ENCODE results near the gene ABCB8. TPM values are rescaled to one million over a fixed set of nuclear protein-coding genes. Genes with fewer than 3 reads are reported as not detected.

The ABCB8 gene
- total and polyA plus RNA-seq, 4 donors = 12.4 to 30.2 (median 22.5) TPM

DNA sequence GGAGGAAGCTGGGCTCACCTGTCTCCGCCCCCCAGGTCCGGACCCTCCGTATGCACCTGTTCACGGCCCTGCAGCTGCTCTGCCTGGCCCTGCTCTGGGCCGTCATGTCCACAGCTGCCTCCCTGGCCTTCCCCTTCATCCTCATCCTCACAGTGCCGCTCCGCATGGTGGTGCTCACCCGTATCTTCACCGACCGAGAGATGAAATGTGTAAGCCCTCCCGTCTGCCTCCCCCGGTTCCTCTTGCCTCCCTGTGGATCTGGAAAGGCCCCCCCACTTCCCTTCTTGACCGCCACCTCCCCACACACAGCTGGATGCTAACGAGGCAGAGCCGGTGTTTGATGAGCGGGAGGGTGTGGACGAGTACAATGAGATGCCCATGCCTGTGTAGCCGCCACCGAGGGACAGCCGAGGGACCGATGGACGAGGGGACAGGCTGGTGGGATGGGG is 47.8 kb downstream of the ABCB8 start:
- 89% methylated on average over 22 of the region's 22 CpGs for WGBS
- H3K36me3 ChIP-seq (ENCODE audit: control insufficient read depth in 4 of 4, insufficient read depth in 3 of 4, low read depth in 1 of 4, low read length in 3 of 4) = peaks cover 23 to 55% (median 32%) of the 10 kb centered on the region in 4 donors
- no peak for DNase-seq (ENCODE audit: low spot score)

GRCh38 chr7:151076863-151077704 is 48.8 kb downstream of the ABCB8 start:
- 80% methylated on average over 33 of the region's 33 CpGs for WGBS
- TF ChIP-seq NR2F2 (IDR thresholded peaks at IDR 0.05) (no peak), RXRA (IDR thresholded peaks at IDR 0.05) (no peak)
- TF ChIP-seq, protein P1, sequence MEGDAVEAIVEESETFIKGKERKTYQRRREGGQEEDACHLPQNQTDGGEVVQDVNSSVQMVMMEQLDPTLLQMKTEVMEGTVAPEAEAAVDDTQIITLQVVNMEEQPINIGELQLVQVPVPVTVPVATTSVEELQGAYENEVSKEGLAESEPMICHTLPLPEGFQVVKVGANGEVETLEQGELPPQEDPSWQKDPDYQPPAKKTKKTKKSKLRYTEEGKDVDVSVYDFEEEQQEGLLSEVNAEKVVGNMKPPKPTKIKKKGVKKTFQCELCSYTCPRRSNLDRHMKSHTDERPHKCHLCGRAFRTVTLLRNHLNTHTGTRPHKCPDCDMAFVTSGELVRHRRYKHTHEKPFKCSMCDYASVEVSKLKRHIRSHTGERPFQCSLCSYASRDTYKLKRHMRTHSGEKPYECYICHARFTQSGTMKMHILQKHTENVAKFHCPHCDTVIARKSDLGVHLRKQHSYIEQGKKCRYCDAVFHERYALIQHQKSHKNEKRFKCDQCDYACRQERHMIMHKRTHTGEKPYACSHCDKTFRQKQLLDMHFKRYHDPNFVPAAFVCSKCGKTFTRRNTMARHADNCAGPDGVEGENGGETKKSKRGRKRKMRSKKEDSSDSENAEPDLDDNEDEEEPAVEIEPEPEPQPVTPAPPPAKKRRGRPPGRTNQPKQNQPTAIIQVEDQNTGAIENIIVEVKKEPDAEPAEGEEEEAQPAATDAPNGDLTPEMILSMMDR (IDR thresholded peaks at IDR 0.05; ENCODE audit: low read depth, low read length, missing input control) = peak; percentile 4
- Histone ChIP-seq H3K4me1 (ENCODE audit: control insufficient read depth in 4 of 4, insufficient read depth in 4 of 4, low read length in 3 of 4) (peaks cover 9 to 34% (median 21%) of the 10 kb centered on the region in 4 donors), H3K4me3 (ENCODE audit: low read depth in 1 of 3, low read length in 3 of 3) (no peak overlapping the region), H3K9me3 (ENCODE audit: control insufficient read depth in 4 of 4, low read length in 3 of 4) (no peaks in the 10 kb centered on the region), H3K9ac (ENCODE audit: low read depth in 1 of 2, low read length in 2 of 2) (no peak overlapping the region), H3K27ac (ENCODE audit: low read depth in 1 of 2, low read length in 2 of 2) (no peak overlapping the region), H3K27me3 (ENCODE audit: control insufficient read depth in 4 of 4, insufficient read depth in 4 of 4, low read length in 3 of 4) (no peaks in the 10 kb centered on the region), H3K36me3 (ENCODE audit: control insufficient read depth in 4 of 4, insufficient read depth in 3 of 4, low read depth in 1 of 4, low read length in 3 of 4) (peaks cover 21 to 44% (median 28%) of the 10 kb centered on the region in 4 donors)
- no peak for DNase-seq (ENCODE audit: low spot score)

More for the DNA sequence above, 47.8 kb downstream of the ABCB8 start:
- TF ChIP-seq, protein P2, sequence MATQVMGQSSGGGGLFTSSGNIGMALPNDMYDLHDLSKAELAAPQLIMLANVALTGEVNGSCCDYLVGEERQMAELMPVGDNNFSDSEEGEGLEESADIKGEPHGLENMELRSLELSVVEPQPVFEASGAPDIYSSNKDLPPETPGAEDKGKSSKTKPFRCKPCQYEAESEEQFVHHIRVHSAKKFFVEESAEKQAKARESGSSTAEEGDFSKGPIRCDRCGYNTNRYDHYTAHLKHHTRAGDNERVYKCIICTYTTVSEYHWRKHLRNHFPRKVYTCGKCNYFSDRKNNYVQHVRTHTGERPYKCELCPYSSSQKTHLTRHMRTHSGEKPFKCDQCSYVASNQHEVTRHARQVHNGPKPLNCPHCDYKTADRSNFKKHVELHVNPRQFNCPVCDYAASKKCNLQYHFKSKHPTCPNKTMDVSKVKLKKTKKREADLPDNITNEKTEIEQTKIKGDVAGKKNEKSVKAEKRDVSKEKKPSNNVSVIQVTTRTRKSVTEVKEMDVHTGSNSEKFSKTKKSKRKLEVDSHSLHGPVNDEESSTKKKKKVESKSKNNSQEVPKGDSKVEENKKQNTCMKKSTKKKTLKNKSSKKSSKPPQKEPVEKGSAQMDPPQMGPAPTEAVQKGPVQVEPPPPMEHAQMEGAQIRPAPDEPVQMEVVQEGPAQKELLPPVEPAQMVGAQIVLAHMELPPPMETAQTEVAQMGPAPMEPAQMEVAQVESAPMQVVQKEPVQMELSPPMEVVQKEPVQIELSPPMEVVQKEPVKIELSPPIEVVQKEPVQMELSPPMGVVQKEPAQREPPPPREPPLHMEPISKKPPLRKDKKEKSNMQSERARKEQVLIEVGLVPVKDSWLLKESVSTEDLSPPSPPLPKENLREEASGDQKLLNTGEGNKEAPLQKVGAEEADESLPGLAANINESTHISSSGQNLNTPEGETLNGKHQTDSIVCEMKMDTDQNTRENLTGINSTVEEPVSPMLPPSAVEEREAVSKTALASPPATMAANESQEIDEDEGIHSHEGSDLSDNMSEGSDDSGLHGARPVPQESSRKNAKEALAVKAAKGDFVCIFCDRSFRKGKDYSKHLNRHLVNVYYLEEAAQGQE (IDR thresholded peaks at IDR 0.05) = no peak
- TF ChIP-seq EGR1 (IDR thresholded peaks at IDR 0.05; ENCODE audit: low read depth in 2 of 2) (no peak), RXRA (IDR thresholded peaks at IDR 0.05) (no peak)
- Histone ChIP-seq H3K4me3 (ENCODE audit: low read depth in 1 of 3, low read length in 3 of 3) (no peak overlapping the region), H3K9ac (ENCODE audit: low read depth in 1 of 2, low read length in 2 of 2) (no peak overlapping the region), H3K27ac (ENCODE audit: low read depth in 1 of 2, low read length in 2 of 2) (no peak overlapping the region), H3K4me1 (ENCODE audit: control insufficient read depth in 4 of 4, insufficient read depth in 4 of 4, low read length in 3 of 4) (peaks cover 8 to 23% (median 15%) of the 10 kb centered on the region in 4 donors), H3K9me3 (ENCODE audit: control insufficient read depth in 4 of 4, low read length in 3 of 4) (no peaks in the 10 kb centered on the region), H3K27me3 (ENCODE audit: control insufficient read depth in 4 of 4, insufficient read depth in 4 of 4, low read length in 3 of 4) (no peaks in the 10 kb centered on the region)

DNA sequence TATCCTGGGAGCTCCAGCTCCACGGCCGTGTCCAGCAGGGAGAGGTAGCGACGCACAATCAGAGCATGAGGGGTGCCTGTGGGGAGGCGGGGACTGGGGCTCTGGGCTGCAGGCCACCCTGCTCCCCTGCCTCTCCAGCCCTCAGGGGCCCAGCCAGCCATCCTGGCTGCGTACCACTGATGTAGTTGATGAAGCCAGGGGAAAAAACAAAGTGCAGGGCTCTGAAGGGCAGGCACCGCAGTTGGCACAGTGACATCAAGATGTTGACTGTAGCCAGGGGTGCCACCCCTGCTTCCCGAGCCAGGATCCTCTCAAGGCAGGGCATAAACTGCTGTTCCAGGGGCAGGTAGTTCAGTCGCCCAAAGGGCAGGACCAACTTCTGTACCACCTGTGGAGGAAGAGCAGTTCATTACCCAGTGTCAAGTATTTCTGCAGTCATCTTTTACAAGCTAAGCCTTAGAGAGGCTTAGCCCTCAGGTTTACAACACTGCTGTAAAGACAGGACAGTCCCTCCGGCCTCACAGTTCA is 49.5 kb downstream of the ABCB8 start:
- no peak overlapping the region for H3K27ac ChIP-seq (ENCODE audit: low read depth in 1 of 2, low read length in 2 of 2)
- no peak overlapping the region for H3K4me3 ChIP-seq (ENCODE audit: low read depth in 1 of 3, low read length in 3 of 3)
- peaks cover 13 to 40% (median 28%) of the 10 kb centered on the region in 4 donors for H3K4me1 ChIP-seq (ENCODE audit: control insufficient read depth in 4 of 4, insufficient read depth in 4 of 4, low read length in 3 of 4)
- TF ChIP-seq, protein P1 (IDR thresholded peaks at IDR 0.05; ENCODE audit: low read depth, low read length, missing input control) = no peak
- TF ChIP-seq FOXA1 (IDR thresholded peaks at IDR 0.05) (no peak), TAF1 (conservative IDR thresholded peaks at IDR 0.05) (no peak), HNF4A (conservative IDR thresholded peaks at IDR 0.05) (no peak), RAD21 (IDR thresholded peaks at IDR 0.05) (no peak), RXRA (IDR thresholded peaks at IDR 0.05) (no peak), YY1 (IDR thresholded peaks at IDR 0.05) (no peak), JUND (IDR thresholded peaks at IDR 0.05) (no peak)
- no peaks in the 10 kb centered on the region for H3K27me3 ChIP-seq (ENCODE audit: control insufficient read depth in 4 of 4, insufficient read depth in 4 of 4, low read length in 3 of 4)
- no peaks in the 10 kb centered on the region for H3K9me3 ChIP-seq (ENCODE audit: control insufficient read depth in 4 of 4, low read length in 3 of 4)
- no peak for DNase-seq (ENCODE audit: low spot score)
- no peak overlapping the region for H3K9ac ChIP-seq (ENCODE audit: low read depth in 1 of 2, low read length in 2 of 2)
- WGBS = 82% methylated on average over 10 of the region's 10 CpGs
- peaks cover 21 to 39% (median 25%) of the 10 kb centered on the region in 4 donors for H3K36me3 ChIP-seq (ENCODE audit: control insufficient read depth in 4 of 4, insufficient read depth in 3 of 4, low read depth in 1 of 4, low read length in 3 of 4)

All from liver (tissue), 9 donors.